GM12878 (cell line): ENCODE data around the gene TRIP6. TPM values are rescaled to one million over a fixed set of nuclear protein-coding genes. Genes with fewer than 3 reads are reported as not detected.

Source experiments
- ATAC-seq: fragments of 200-7000 bp; cut with Tn5 transposase; 3 replicates; pipeline ENCODE4 v1.9.1; 2020; ENCODE audit warnings: mild to moderate bottlenecking, moderate library complexity
- BruUV-seq: library from RNA; stranded (reverse); fragments of 400-500 nt; replicated peaks from 2 replicates; lab custom pipeline; 2021; lab: Mats Ljungman, UMichigan
- CTCF ChIA-PET: fragments of 300-600 bp; sonication (Branson Sonifier 250); formaldehyde crosslinking; extraction: SDS; loops from one replicate; lab custom pipeline; 2021; ENCODE audit warnings: inconsistent platforms; lab: Yijun Ruan, JAX
- POLR2A ChIA-PET: fragments of 350-600 bp; formaldehyde crosslinking; extraction: SDS; loops from one replicate; lab custom pipeline; 2021; ENCODE audit warnings: inconsistent platforms; lab: Charles Lee
- RAD21 ChIA-PET: fragments of 300-600 bp; sonication (Branson Sonifier 250); formaldehyde crosslinking; loops from one replicate; lab custom pipeline; 2023; ENCODE audit warnings: antibody characterized with exemption; ENCODE audit not compliant: unreplicated experiment; lab: Charles Lee
- SMC1A ChIA-PET: fragments of 300-600 bp; sonication (Branson Sonifier 250); formaldehyde crosslinking; loops from one replicate; lab custom pipeline; 2023; ENCODE audit not compliant: unreplicated experiment, uncharacterized antibody; lab: Charles Lee
- DNase-seq: peaks from one replicate; pipeline ENCODE4 v3.0.0-alpha.2; 2011; ENCODE audit warnings: low read depth, low spot score
- FAIRE-seq: peaks from 3 replicates; lab custom pipeline; 2011; peaks lifted over from hg19 to GRCh38; lab: Jason Lieb, UNC
- H2AFZ ChIP-seq: 2 replicates; pipeline ENCODE4 v1.6.0; 2011; ENCODE audit warnings: low read depth, low read length, control low read depth; ENCODE audit not compliant: control insufficient read depth
- H3K27ac ChIP-seq: 2 replicates; pipeline ENCODE4 v1.5.1; 2011; ENCODE audit warnings: control low read depth; ENCODE audit not compliant: control insufficient read depth, insufficient read depth
- H3K27me3 ChIP-seq, 2 experiments: replicated peaks in 1 of 2; 2 replicates each; pipeline versions ENCODE4 v1.6.0 to v1.6.1; 2011; ENCODE audit warnings: low read length in 1 of 2; ENCODE audit not compliant: control insufficient read depth in 2 of 2, insufficient read depth in 2 of 2
- H3K36me3 ChIP-seq, 2 experiments: 2 replicates each; pipeline ENCODE4 v1.5.1; 2011; ENCODE audit warnings: low read length in 1 of 2; ENCODE audit not compliant: control insufficient read depth in 2 of 2, insufficient read depth in 2 of 2
- H3K4me1 ChIP-seq: 2 replicates; pipeline ENCODE4 v1.6.1; 2011; ENCODE audit warnings: mild to moderate bottlenecking, low read length, moderate library complexity, mixed read lengths; ENCODE audit not compliant: control insufficient read depth, insufficient read depth
- H3K4me2 ChIP-seq: 2 replicates; pipeline ENCODE4 v1.6.0; 2011; ENCODE audit warnings: control low read depth; ENCODE audit not compliant: control insufficient read depth, insufficient read depth
- H3K4me3 ChIP-seq: fragments of 200-600 bp; sonication (generic); 2 replicates; pipeline ENCODE4 v1.5.1; 2016
- H3K79me2 ChIP-seq: 2 replicates; pipeline ENCODE4 v1.6.0; 2011; ENCODE audit warnings: low read length; ENCODE audit not compliant: control insufficient read depth, insufficient read depth
- H3K9ac ChIP-seq: 2 replicates; pipeline ENCODE4 v1.8.0; 2011; ENCODE audit warnings: low read length, control low read depth, mixed read lengths; ENCODE audit not compliant: control insufficient read depth, insufficient read depth
- H3K9me3 ChIP-seq: replicated peaks from 3 replicates; pipeline ENCODE4 v1.5.1; 2011; ENCODE audit warnings: mild to moderate bottlenecking, low read length; ENCODE audit not compliant: control insufficient read depth, insufficient read depth
- H4K20me1 ChIP-seq: 2 replicates; pipeline ENCODE4 v1.6.0; 2011; ENCODE audit not compliant: control insufficient read depth, insufficient read depth
- BCL11A ChIP-seq: IDR thresholded peaks from 2 replicates; pipeline ENCODE4 v1.6.1; 2011; ENCODE audit warnings: low read depth, low read length
- BHLHE40 ChIP-seq, 2 experiments: fragments of 450-650 bp in 1 of 2; IDR thresholded peaks; 2 replicates each; pipeline ENCODE4 v1.6.1; 2011 to 2017; ENCODE audit warnings: low read depth in 2 of 2, borderline replicate concordance in 1 of 2, improper control_type of control experiment in 1 of 2, low read length in 1 of 2, mild to moderate bottlenecking in 1 of 2
- WGBS: methylation state at CpG from one replicate; pipeline ENCODE4 v1.1.6; 2016; ENCODE audit warnings: low lambda C conversion rate; ENCODE audit not compliant: insufficient replicate concordance, insufficient coverage; ENCODE audit errors: missing lambda C conversion rate; 5-methylcytosine and 5-hydroxymethylcytosine counted together
- in situ Hi-C: fragments of 300-500 bp; cut with MboI; formaldehyde crosslinking; loops from 9 replicates; pipeline ENCODE4 v1.14.3; 2018; ENCODE audit warnings: mixed read lengths
- intact Hi-C: fragments of 100-400 bp; cut with micrococcal nuclease; formaldehyde crosslinking; loops from one replicate; pipeline ENCODE4 v1.14.2; 2022; ENCODE audit not compliant: unreplicated experiment
- polyA plus RNA-seq, 11 experiments: library from polyadenylated mRNA; depleted of rRNA in 4 of 11; unstranded in 6 of 11; stranded (reverse) in 5 of 11; fragments of >200 nt; fragmentation: Nextera tagmentation in 4 of 11; fragmentation: Illumina TruSeq in 1 of 11; extraction: Ambion mirVana in 4 of 11; extraction: Trizol in 1 of 11; gene quantifications; 1 replicate in 1 of 11; 2 replicates in 10 of 11; pipeline versions ENCODE4 v1.2.1 to v1.2.3, GENCODE V29; 2011 to 2016; ENCODE audit warnings: inconsistent platforms in 2 of 11, missing spikeins in 2 of 11, low read depth in 1 of 11
- total RNA-seq, 4 experiments: library from RNA; depleted of rRNA in 3 of 4; stranded (reverse); fragments of >200 nt in 3 of 4; fragmentation: Illumina TruSeq in 1 of 4; extraction: Trizol in 1 of 4; gene quantifications; 2 replicates each; pipeline versions ENCODE4 v1.2.1 to v1.2.3, GENCODE V29; 2013 to 2021

The TRIP6 gene
- total and polyA plus RNA-seq, 10 of the 15 experiments (the other 5 are each of a cell fraction or from before 2014, with no cell fraction given), result 2.5 to 47.4 (median 25.5) TPM

DNA sequence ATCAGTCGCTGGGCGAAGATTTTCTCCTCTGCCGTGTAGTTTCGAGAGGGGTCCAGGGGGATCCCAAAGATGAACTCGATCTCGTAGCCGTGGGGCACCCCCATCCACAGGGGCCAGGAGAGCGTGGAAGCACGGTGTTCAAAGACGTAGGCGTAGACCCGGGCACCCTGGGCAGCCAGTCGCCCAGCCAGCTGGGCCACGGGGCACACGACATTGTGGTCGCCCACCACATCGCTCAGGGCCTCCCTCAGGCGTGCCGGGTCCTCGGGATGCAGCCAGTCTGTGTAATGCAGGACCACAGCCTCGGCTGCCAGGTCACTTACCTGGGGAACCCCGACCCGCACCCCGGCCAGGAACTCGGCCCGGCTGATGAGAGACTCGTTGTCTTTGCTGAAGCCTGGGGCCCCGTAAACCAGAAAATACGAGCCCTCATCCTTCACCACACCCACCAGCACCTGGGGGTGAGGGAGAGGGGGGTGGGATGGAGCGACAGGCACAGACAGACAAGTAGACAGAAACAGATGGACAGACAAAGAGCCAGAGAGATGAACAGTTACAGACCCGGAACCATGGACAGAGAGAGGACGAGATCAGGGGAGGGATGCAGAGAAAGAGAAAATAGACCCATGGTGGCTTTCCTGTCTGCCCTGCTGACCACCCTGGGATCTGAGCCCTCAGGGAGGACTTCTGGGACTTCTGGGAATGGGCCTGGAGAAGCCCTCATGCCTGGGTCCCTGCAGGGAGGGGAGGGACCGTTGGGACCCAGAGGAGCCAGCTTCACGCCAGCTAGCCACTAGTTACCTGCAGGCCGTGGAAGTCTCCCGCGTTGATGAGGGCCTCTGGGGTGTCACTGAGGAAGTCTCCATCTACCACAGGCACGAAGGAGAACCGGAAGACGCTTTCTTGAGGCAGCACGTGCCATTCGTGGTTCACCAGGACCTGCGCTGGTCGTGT is 25.5 kb downstream of the TRIP6 start:
- Histone ChIP-seq H3K27ac (no peak overlapping the region), H3K4me1 (peaks cover 29% of the 10 kb centered on the region), H3K27me3 (peaks cover 6 to 7% of the 10 kb centered on the region in 2 experiments), H3K4me3 (no peak overlapping the region), H3K36me3 (peaks cover 6 to 9% of the 10 kb centered on the region in 2 experiments; a peak in 3 of 4 replicates), H3K79me2 (peaks cover 18% of the 10 kb centered on the region), H3K4me2 (no peak overlapping the region), H4K20me1 (no peaks in the 10 kb centered on the region), H2AFZ (no peak overlapping the region), H3K9ac (no peak overlapping the region), H3K9me3 (no peaks in the 10 kb centered on the region)
- ChIA-PET POLR2A (interaction anchor here (1.0 to 1.1 kb wide), 2 partner anchors 17 to 230 kb away, joined by 3 to 4 read pairs; partner anchors contain the start of gene SRRT), SMC1A (no interaction called here), CTCF (interaction anchor here (1.3 kb wide), 1 partner anchor 245 kb away, joined by 3 read pairs; no protein-coding TSS in a partner anchor), RAD21 (no interaction called here)
- no TSS peak for BruUV-seq
- in situ Hi-C loops (loop anchor here (5.0 kb wide), 1 partner anchor 165 kb away; no protein-coding TSS in a partner anchor), intact Hi-C loops (loop anchor here (5.0 kb wide), 1 partner anchor 75 kb away; the partner anchor contains the start of gene MUC12)
- DNase-seq (no peak), FAIRE-seq (no peak), ATAC-seq (no peak)
- TF ChIP-seq BHLHE40 (IDR thresholded peaks at IDR 0.05; ENCODE audit: borderline replicate concordance in 1 of 2, low read depth in 2 of 2, low read length in 1 of 2) (peak in 1 of 2 experiments; percentile 17; a peak in 1 of 4 replicates), BCL11A (no peak)
- WGBS, result 53% methylated on average over 42 of the region's 44 CpGs
